ENCODE data around the gene IFITM1. TPM values are rescaled to one million over a fixed set of nuclear protein-coding genes. Genes with fewer than 3 reads are reported as not detected.
"Not testable (repeated sequence)": the region's sequence is repeated elsewhere in the genome, so short reads cannot be mapped to it uniquely, and the experiment has no call there.

The IFITM1 gene
- total and polyA plus RNA-seq, 2 of the 4 experiments (the other 2 are of a cell fraction) = 24.2 to 68.9 TPM

GRCh38 chr11:363443-363805 lies 49.6 kb downstream of the IFITM1 start:
- ATAC-seq (ENCODE audit: low read depth); H2AK9ac ChIP-seq (replicated peaks; ENCODE audit: low read depth, low read length, poor library complexity); H4K20me1 ChIP-seq (ENCODE audit: insufficient read depth, low read length); H3K18ac ChIP-seq (ENCODE audit: low read depth, low read length); H3K14ac ChIP-seq (replicated peaks; ENCODE audit: low read depth, low read length); H3K79me1 ChIP-seq (ENCODE audit: low read depth in 1 of 2, low read length in 2 of 2); H3K4me1 ChIP-seq (ENCODE audit: control insufficient read depth, insufficient read depth, low read length); H2BK5ac ChIP-seq (ENCODE audit: low read depth, low read length, poor library complexity, severe bottlenecking); H3K9ac ChIP-seq (ENCODE audit: low read depth, low read length); BruUV-seq (replicated peaks); in situ Hi-C loops (cut with MboI; ENCODE audit: low sequenced_read_pairs); H4K91ac ChIP-seq (ENCODE audit: insufficient read depth, low read depth, low read length); H2BK15ac ChIP-seq (ENCODE audit: low read depth, low read length); H3K9me3 ChIP-seq (ENCODE audit: control insufficient read depth, insufficient read depth, low read length); H3K4me3 ChIP-seq (ENCODE audit: insufficient read depth, low read depth, low read length); H2AK5ac ChIP-seq (ENCODE audit: low read depth, low read length); H4K5ac ChIP-seq (ENCODE audit: low read depth, low read length); H3K9me1 ChIP-seq (ENCODE audit: insufficient read depth, low read length); DNase-seq; H2BK20ac ChIP-seq (ENCODE audit: low read depth, low read length); H3K4me2 ChIP-seq (ENCODE audit: low read depth, low read length); H2AFZ ChIP-seq (replicated peaks; ENCODE audit: low read length, poor library complexity); H3K23ac ChIP-seq (ENCODE audit: low read depth, low read length); H4K8ac ChIP-seq (ENCODE audit: low read depth in 2 of 2, low read length in 2 of 2); POLR2A ChIA-PET (ENCODE audit: unreplicated experiment); H3K4ac ChIP-seq (ENCODE audit: low read depth, low read length); H3K27ac ChIP-seq (ENCODE audit: insufficient read depth, low read length); dilution Hi-C loops (cut with HindIII; ENCODE audit: low sequenced_read_pairs, unreplicated experiment); H3K36me3 ChIP-seq (ENCODE audit: control insufficient read depth, insufficient read depth, low read length); H3K56ac ChIP-seq (ENCODE audit: extremely low read depth, insufficient read depth, low read length); H2BK120ac ChIP-seq (ENCODE audit: low read depth, low read length); CTCF ChIA-PET: not testable (repeated sequence)
- peaks cover 27% of the 10 kb centered on the region for H3K27me3 ChIP-seq (ENCODE audit: control insufficient read depth, insufficient read depth, low read length)
- 79% methylated on average over 13 of the region's 22 CpGs; no CpG with 5 or more reads in 1 of the 2 experiments for WGBS, 2 experiments (ENCODE audit: extremely low coverage in 2 of 2, insufficient read length in 1 of 2)
- intact Hi-C loops (cut with micrococcal nuclease) = loop anchor here (2.0 to 10.0 kb wide), 2 partner anchors 81 to 113 kb away; partner anchors contain the start of gene ANO9

Measured in IMR-90 (cell line).